NCI-H1105 treated with DMSO at 0.1 percent for 48 hours (cell line): Measurements from ENCODE around the gene KRTAP2-2.
"Not testable (repeated sequence)": the region's sequence is repeated elsewhere in the genome, so short reads cannot be mapped to it uniquely, and the experiment has no call there.

Experiments
- DNase-seq: peaks from one replicate; lab custom pipeline; 2025; lab: John Stamatoyannopoulos, UW

The KRTAP2-2 gene

DNA sequence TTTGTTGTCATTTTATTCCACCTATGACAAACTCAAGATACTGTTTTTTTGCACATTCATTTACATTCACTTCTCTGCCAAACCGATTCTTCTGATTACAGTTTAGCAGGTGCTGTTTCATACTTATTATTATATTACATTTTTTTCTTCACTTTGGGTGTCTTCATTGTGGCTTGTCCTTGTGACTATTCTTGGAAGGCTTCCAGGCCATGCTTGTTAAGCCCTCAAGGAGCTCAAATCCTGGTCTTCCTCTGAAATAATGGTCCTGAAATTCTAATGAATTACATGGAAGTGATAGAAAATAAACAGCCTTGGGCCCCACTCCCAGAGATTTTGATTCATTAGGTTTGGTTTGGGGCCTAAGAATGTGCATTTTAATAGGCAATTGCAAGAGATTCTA is 9.3 kb upstream of the KRTAP2-2 start:
- DNase-seq = no peak

DNA sequence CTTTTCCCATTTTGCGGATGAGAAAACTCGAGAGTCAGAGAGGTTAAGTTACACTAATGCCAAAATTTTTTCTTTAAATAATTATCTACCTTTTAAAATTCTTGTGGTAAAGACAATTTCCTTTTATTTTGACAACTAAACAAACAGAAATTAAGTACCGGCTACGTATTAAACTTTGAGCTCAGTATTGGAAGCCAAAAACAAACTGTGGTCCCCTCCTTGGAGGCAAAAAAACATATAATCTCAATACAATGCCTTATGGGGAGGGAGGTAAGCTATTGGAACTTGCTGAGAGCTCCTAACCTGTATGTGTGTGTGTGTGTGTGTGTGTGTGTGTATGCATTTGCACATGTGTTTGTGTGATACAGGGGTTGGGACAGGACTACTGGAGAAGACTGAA is 8.4 kb upstream of the KRTAP2-2 start:
- no peak for DNase-seq

DNA sequence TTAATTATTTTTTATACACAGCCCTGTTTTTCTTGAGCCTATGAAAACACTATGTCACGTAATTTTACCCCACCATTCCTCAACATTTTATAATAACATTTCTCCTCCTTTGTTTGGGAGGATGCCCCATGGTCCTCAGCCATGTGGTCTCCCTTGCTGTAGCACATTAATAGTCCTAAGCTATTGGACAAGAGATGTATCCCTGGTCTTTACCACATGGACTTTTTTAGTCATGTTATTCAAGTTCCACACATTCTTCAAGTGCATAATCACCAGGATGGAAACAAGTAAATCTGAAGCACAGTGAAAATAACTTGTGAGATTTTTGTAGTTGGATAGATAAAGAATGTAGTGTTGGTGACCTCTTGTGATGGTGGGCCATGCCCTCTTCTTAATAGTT is 6.9 kb upstream of the KRTAP2-2 start:
- no peak for DNase-seq

DNA sequence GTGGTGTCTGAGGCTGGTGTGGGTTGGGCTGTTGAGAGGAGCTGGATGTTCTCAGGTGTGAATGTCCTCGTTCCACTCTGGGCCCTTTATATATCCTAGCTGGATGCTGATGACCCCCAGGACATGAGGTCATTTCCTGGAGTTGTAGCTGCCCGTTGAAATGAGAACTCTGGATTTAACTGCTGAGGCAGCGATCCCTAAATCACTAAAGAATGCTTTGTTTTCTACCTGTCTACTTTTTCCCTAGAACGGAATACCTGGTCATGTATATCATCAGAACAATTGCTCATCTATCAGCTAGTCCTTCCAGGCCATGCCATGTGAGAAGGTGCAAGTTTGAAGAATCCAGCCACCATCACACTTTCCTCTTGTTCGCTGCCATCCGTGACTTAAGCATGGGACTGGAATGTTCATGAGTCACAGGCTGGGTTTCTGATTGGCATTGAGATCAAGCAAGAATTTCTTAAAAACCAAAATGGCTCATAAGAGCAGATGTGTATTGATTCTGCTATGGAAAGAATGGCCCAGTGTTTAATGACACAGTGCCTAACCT is 5.1 kb upstream of the KRTAP2-2 start, which contains the start of gene KRTAP2-3:
TSS of gene KRTAP2-3 (minus strand) at position 63 of the 553 bp plus-strand sequence. CDS start 64 bp downstream, outside the sequence.
- no peak for DNase-seq

DNA sequence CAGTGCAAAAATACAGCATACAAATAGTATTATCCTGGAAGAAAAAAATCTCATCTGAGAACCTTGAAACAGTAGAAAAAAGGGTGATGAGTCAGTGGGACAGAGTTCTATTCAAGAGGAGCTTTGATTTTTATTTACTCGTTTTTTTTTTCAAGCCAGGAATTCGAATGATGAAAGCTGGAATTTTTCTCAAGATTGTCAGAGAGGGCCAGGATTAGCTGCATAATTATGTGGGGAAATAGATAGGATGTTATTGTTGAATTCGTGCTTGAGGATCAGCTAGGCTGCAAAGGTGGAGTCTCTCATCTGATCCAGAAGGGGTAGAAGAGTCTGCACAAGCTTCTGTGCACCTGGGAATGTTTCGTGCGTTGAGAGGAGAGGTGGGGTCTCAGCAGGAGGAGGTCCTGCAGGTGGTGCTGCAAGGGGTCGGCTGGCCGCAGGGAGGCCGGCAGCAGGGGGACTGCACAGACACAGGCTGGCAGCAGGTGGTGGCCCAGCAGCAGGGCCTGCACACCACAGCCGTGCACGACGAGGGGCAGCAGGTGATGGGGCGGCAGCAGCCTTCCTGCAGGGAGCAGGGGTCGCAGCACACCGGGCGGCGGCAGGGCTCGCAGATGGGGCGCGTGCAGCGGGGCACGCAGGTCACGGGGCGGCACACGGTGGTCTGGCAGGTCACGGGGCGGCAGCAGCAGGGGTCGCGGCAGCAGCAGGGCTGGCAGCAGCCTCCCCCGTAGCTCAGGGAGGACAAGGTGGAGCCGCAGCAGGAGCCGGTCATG is 4.4 kb upstream of the KRTAP2-2 start:
- DNase-seq = not testable (repeated sequence)

DNA sequence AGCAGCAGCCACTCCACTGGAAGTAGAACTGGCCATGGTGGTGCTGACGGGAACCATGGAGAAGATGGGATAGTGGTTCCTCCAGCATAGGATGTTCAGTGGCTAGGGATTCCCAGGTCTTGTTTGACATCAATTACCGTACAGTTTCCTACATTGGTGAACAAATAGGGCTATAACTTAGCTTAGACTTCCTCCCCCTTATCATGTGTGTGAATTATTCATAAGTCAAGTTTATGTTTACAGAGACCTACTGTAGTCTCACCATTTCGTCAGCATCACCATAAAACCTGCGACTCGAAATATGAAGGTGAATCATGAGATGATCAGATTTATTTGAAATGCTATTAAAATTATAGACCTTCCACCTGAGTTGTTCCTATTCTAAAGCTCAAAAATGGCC is 3.7 kb upstream of the KRTAP2-2 start:
- DNase-seq = no peak

DNA sequence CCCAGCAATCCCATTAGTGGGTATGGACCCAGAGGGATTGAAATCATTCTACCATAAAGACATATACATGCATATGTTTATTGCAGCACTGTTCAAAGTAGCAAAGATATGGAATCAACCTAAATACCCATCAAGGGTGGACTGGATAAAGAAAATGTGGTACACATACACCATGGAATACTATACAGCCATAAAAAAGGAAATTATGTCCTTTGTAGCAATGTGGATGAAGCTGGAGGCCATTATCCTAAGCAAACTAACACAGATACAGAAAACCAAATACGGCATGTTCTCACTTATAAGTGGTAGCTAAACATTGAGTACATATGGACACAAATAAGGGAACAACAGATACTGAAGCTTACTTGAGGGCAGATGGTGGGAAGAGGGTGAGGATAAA is 2.5 kb upstream of the KRTAP2-2 start:
- DNase-seq = no peak

DNA sequence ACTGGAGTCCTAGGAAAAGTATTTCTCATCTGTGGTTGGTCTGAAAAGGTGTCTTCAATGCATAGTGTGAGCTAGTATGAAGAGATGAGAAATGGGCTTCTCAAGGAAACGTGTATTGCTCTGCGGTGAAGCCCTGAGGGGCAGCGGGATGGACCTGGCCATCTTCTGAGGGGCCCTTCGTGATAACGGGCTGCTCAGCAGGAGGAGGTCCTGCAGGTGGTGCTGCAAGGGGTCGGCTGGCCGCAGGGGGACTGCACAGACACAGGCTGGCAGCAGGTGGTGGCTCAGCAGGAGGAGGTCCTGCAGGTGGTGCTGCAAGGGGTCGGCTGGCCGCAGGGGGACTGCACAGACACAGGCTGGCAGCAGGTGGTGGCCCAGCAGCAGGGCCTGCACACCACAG is 474 bp downstream of the KRTAP2-2 start:
- DNase-seq = not testable (repeated sequence)

DNA sequence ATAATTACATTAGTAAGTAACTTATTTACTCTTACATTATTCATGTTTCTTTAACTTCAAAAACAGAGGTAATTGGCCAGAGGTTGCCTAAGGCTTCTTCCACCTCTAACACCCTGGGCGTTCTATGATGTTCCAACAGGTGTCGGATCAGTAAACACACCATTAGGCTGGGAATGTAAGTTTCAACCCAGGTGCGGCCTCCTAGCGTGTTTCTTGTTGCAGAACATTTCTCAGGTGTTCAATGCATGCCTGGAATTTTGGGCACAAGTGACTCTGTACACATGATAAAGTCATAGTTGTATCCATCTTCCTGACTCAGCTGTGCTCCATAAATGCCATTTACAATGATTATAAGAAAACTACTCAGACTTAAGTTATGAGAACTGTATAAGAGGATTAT is 1.0 kb downstream of the KRTAP2-2 start:
- no peak for DNase-seq

DNA sequence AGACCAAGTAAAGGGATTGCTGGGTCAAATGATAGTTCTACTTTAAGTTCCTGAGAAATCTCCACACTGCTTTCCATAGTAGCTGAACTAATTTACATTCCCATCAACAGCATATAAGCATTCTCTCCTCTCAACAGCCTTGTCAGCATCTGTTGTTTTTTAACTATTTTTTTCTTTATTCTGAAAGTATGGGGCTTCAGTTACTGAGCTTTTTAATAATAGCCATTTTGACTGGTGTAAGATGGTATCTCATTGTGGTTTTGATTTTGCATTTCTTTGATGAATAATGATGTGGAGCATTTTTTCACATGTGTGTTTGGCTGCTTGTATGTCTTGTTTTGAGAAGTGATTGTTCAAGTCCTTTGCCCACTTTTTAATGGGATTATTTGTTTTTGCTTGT is 2.5 kb downstream of the KRTAP2-2 start:
- DNase-seq = no peak

DNA sequence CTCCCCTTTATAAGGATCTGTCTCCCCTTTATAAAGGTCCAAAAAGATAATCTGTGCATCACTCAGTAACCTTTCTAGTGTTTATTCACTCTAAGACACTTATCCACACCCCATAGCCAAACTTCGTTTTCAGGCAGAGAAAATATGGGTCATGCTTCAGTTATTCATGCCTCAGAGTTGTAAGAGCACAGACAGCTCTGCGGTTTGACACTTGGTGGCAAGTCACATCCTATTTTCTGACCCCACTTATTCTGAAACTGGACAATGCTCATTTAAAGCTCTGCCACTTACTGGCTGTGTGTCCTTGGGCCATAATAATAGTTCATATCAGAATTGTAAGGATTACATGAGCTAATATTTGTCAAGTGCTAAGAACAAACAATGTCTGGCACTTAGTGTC is 5.9 kb downstream of the KRTAP2-2 start:
- DNase-seq = no peak

DNA sequence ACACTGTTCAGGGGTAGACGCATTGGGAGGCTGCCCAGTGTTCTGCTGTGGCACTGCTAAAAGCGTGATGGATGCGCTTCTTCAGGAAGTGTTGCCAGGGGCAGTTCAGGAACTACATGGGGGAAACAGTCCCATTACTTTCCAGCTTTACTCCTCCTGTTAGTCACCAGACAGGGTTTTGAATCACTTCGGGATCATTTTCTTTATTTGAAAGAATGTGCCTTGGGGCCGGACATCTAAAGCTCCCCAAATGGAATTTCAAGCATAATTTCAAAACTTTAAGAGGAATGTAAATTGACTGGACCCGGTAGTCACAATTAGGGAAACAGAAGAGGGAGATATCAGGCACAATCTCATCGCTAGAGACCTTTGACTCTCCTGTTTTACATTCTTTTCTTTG is 6.6 kb downstream of the KRTAP2-2 start:
- DNase-seq = no peak

DNA sequence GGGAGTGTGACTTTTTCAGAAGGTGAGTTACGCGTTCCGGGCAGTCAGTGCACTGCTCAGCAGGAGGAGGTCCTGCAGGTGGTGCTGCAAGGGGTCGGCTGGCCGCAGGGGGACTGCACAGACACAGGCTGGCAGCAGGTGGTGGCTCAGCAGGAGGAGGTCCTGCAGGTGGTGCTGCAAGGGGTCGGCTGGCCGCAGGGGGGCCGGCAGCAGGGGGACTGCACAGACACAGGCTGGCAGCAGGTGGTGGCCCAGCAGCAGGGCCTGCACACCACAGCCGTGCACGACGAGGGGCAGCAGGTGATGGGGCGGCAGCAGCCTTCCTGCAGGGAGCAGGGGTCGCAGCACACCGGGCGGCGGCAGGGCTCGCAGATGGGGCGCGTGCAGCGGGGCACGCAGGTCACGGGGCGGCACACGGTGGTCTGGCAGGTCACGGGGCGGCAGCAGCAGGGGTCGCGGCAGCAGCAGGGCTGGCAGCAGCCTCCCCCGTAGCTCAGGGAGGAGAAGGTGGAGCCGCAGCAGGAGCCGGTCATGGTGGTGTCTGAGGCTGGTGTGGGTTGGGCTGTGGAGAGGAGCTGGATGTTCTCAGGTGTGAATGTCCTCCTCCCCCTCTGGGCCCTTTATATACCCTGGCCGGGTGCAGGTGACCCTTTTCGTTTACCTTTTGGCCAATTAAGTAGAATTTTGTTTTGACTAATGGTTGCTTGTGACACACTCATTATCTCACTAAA is 8.1 kb downstream of the KRTAP2-2 start, which contains the start of gene KRTAP2-1:
TSS of gene KRTAP2-1 (minus strand) at position 582 of the 731 bp plus-strand sequence. CDS start at position 533, 49 bp downstream.
- not testable (repeated sequence) for DNase-seq

DNA sequence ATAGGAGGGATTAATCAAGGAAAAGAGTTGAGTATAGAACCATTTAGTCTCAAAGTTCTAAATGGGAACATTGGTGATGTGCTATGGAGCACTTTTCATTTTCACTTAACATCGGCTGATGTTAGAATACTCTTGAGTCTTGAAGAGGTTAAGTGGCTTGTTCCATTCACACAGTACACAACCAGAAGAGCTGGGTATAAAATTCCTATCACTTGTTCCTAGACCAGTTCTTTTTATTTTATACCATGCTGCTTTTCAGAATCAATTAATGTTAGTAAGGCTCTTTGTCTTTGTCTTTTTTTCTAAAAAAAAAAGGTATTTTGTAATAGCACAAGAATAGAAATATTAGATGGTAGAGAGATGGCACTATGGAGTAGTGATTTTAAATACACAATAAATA is 12.1 kb downstream of the KRTAP2-2 start:
- no peak for DNase-seq

DNA sequence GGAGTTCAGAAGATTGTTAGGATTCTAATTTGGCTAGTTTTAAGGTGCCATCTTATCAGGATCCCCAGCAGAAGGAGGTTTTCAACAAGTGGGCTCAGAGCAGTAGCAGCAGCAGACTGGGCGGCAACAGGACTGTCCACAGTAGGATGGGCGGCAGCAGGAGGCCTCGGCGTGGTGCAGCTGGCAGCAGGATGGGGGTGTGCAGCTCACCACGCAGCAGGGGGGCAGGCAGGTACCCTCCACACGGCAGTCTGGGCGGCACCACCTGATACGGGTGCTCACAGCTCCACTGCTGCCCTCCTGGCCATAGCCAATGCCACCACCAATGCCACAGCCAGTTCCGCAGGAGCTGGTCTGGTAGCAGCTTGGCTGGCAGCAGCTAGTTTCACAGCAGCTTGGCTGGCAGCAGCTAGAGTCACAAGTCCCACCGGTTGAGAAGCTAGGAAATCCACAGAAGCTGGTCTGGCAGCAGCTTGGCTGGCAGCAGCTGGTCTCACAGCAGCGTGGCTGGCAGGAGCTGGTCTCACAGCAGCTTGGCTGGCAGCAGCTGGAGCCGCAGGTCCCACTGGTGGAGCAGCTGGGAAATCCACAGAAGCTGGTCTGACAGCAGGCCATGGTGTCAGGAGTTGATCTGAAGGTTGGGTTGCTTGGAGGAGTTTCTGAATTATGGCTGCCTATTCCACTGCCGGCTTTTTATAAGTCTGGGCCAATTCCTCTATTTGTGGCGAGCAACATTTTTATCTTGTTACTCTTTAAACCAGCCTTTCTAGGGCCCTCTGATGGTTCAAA is 14.1 kb downstream of the KRTAP2-2 start, which contains the start of gene KRTAP1-1:
TSS of gene KRTAP1-1 (minus strand) at position 668 of the 789 bp plus-strand sequence. CDS start at position 615, 53 bp downstream.
- peak; percentile 64 for DNase-seq

DNA sequence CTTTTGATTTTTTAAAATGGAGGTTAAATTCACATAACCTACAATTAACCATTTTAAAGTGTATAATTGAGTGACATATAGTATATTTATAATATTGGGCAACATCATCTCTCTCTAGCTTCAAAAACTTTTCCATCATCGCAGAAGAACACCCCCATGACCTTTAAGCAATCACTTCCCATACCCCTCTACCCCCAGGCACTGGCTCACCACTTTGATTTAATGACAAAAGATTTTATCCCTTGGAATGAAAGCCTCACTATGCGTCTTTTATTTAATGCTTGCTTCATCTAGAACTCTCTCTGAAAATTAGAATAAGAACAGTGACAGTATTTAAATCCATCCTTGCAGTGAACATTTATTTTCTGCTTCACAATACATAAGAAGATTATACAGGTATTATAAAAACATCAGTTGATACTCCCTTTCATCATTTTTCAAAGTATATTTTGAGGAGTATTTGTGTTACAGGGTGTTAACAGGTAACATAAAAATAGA is 17.1 kb downstream of the KRTAP2-2 start:
- DNase-seq = no peak

DNA sequence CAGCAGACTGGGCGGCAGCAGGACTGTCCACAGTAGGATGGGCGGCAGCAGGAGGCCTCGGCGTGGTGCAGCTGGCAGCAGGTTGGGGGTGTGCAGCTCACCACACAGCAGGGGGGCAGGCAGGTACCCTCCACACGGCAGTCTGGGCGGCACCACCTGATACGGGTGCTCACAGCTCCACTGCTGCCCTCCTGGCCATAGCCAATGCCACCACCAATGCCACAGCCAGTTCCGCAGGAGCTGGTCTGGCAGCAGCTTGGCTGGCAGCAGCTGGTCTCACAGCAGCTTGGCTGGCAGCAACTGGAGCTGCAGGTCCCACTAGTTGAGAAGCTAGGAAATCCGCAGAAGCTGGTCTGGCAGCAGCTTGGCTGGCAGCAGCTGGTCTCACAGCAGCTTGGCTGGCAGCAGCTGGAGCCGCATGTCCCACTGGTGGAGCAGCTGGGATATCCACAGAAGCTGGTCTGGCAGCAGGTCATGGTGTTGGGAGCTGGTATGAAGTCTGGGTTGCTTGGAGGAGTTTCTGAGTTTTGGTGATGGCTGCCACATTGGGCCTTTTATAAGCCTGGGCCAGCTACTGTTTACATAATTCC is 20.6 kb downstream of the KRTAP2-2 start, which contains the start of gene KRTAP1-3:
TSS of gene KRTAP1-3 (minus strand) at position 529 of the 590 bp plus-strand sequence. CDS start at position 476, 53 bp downstream.
- peak; percentile 77 for DNase-seq

DNA sequence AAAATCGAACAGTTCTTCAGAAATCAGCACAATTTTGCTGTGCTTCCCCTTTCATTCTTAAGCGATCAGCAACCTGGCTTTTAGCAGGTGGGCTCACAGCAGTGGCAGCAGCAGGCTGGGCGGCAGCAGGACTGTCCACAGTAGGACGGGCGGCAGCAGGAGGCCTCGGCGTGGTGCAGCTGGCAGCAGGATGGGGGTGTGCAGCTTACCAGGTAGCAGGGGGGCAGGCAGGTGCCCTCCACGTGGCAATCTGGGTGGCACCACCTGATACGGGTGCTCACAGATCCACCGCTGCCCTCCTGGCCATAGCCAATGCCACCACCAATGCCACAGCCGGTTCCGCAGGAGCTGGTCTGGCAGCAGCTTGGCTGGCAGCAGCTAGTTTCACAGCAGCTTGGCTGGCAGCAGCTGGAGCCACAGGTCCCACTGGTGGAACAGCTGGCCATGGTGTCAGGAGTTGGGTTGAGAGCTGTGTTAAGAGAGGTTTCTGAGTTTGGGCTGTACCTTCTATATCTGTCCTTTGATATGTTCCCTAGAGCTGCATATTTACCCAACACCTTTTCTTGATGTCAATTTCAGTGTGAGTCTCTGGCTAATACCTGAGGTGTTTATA is 25.3 kb downstream of the KRTAP2-2 start, which contains the start of gene KRTAP1-4:
TSS of gene KRTAP1-4 (minus strand) at position 563 of the 613 bp plus-strand sequence. CDS start at position 446, 117 bp downstream.
- no peak for DNase-seq

DNA sequence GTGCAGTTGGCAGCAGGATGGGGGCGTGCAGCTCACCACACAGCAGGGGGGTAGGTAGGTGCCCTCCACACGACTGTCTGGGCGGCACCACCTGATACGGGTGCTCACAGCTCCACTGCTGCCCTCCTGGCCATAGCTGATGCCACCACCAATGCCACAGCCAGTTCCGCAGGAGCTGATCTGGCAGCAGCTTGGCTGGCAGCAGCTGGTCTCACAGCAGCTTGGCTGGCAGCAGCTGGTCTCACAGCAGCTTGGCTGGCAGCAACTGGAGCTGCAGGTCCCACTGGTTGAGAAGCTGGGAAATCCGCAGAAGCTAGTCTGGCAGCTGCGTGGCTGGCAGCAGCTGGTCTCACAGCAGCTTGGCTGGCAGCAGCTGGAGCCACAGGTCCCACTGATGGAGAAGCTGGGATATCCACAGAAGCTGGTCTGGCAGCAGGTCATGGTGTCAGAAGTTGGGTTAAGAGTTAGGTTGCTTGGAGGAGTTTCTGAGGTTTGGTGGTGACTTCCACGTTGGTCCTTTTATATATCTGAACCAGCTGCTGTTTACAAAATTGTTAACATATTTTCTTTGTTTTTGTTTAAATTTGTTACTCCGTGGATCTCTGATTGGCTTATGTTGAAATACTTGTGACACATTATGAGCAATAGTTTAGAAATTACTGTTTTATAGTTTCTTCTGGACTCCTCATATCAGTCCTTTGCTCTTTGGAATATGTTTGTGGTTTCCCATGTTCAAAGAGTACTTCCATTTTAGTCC is 28.1 kb downstream of the KRTAP2-2 start, which contains the start of gene KRTAP1-5:
TSS of gene KRTAP1-5 (minus strand) at position 494 of the 757 bp plus-strand sequence. CDS start at position 441, 53 bp downstream.
- DNase-seq = no peak

DNA sequence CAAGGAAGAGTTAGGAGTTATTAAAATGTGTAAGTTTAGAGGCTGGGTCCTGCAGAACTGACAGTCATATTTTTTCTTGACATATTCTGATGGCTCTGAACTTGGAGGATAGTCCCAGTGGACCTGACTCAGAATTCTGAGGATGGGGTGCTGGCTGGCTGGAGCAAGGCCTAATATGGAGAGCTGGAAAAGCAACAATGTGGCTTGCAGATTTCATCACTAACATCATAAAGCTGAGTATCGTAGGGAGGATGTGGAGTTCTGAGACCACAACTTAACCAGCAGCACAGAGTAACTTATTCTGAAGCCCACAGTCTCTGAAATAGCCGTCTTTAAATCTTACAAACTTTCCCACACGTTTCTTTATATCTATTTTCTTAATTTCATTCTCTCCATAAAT is 30.3 kb downstream of the KRTAP2-2 start:
- no peak for DNase-seq
